Fibroblast of skin of back (primary cell): ENCODE data around the gene CAMK2G.
"Not testable (repeated sequence)": the region's sequence is repeated elsewhere in the genome, so short reads cannot be mapped to it uniquely, and the experiment has no call there.

Source experiments
- DNase-seq: peaks from one replicate; pipeline ENCODE4 v3.0.0-alpha.2; 2013

Gene CAMK2G

DNA sequence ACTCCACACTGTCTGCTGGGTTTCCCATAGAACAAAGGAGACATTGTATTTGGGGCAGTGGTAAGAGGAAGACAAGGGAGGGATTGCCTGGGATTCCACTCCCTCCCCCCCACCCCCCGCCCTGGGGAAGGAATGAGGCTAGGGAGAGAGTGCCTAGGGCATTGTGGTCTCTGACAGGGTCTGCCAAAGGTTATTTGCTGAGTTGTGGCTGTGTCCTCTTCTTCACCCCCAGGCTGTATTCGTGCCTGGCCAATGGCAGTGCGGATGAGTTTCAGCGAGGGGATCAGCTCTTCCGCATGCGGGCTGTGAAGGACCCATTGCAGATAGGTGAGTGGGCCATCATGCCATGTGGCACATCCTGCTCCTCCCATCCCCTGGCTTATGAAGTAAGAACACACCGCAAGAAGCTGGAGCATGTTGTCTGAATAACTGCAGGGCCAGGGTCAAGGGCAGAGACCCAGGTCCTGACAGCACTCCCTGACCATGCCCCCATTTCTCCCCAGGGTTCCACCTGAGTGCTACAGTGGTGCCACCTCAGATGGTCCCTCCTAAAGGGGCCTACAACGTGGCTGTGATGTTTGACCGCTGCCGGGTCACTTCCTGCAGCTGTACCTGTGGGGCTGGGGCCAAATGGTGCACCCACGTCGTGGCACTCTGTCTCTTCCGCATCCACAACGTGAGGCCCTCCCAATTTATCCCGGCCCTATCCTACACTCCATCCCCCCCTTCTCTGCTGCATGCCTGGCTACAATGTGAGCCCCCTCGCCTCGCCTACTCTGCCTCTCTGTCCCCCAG, 85.3 kb downstream of the CAMK2G start:
- no peak for DNase-seq

DNA sequence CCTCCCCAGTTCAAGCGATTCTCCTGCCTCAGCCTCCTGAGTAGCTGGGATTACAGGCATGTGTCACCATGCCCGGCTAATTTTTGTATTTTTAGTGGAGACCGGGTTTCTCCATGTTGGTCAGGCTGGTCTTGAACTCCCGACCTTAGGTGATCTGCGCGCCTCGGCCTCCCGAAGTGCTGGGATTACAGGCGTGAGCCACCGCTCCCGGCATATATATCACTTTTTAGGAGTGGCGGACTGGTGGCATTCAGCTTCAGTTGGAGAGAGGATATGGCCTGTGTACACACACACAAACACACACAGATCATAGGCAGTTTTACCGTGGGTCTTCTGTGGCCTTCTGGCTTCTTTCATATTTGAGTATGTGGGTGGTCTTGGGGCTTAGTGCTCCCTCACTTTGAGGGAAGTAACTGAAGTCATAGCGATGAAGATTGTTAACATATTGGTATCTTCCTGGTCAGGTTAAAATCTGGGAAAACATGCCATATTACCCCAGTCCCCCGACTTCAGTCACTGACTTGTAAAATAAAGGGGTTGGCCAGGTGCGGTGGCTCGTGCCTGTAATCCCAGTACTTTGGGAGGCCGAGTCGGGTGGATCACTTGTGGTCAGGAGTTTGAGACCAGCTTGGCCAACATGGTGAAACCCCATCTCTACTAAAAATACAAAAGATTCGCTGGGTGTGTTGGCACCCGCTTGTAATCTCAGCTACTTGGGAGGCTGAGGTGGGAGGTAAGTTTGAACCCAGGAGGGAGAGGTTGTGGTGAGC, 87.1 kb downstream of the CAMK2G start:
- DNase-seq, result not testable (repeated sequence)

DNA sequence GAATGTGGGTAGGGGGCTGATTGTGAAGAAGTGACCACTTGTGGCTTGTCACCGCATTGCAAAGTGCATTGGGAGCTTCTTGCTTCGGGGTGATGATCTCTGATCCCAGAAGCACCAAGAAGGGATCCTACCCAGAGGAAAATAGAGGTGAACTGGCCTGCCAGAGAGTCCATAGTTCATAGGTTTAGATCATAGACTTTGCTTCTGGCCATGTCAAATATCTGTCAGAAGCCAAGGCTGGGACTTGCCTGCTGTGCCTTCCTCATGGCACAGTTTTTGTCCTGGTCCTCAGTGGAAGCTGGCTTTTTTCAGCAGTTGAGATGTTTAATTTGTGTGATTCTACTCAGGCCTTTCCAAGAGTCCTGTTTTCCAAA, 87.9 kb downstream of the CAMK2G start:
- no peak for DNase-seq

DNA sequence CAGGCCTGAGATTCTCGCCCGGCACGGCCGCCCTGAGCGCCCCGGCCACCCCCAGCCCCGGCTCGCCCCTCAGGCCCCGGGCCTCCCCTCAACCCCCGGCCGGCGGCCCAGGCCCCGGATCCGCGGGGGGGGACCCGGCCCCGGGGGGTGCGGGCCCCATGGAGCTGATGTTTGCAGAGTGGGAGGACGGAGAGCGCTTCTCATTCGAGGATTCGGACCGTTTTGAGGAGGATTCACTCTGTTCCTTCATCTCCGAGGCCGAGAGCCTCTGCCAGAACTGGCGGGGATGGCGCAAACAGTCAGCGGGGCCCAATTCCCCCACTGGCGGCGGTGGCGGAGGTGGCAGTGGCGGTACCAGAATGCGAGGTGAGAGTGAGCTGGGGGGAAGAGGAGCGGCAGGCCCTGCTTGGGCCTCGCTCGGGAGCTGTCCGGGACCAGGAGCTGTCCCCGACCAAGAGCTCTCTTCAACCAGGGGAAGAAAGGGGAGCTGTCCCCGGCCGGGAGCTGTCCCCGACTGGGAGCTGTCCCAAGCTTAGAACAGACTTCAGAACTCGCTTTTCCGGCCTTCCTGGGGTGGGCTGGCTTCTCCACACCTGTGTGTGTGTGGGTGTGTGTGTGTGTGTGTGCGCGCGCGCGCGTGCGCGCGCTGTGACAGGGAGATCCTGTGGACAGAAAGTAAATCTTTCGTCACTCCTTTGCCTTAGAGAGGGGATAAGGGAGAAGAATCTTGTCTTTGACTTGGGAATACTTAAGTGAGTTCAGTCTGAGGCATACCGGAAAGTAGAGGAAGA, 88.4 kb downstream of the CAMK2G start:
- DNase-seq, result peak; percentile 48

DNA sequence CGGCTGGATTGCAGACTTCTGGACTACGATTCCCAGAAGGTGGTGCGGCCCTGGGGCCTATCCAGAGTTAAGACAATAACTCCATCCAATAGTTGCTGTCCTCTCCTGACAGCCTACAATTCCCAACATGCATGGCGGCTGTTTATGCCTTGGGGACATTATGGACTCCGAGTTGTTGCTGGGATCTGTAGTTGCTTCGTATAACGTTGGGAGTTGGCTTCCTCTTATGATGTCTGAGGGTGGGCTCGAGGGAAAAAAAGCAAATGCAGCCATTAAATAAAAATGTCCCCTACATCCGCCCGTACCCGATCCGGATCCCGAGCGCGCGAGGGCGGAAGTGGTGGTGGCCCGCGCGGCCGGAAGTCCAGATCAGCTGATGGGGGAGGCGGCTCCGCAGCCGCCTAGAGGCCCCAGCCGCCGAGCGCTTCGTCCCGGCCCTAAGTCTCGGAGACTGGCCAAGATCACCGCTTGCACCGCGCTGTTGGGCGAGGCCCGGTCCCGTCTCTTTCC, 89.1 kb downstream of the CAMK2G start, which contains the start of gene ZSWIM8:
Gene ZSWIM8, plus strand, starts transcription at position 396 of the 510 bp plus-strand sequence. CDS start 273 bp downstream, outside the sequence.
- DNase-seq, result peak; percentile 97

DNA sequence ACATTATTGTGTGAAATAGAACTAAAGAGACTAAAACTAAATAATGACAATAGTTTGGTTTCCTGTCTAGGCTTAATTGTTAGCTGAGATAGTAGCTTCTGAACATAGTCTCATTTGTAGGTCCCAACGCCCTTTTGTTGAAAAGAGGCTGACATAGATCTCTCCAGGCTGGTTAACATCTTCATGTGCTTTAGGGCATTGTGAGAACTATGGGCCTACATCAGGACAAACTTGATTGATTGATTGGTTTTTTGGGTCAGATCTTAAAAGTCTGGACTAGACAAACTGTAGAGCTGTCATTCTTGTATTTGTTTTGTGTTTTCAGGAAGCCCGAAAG, 91.6 kb downstream of the CAMK2G start:
- no peak for DNase-seq

DNA sequence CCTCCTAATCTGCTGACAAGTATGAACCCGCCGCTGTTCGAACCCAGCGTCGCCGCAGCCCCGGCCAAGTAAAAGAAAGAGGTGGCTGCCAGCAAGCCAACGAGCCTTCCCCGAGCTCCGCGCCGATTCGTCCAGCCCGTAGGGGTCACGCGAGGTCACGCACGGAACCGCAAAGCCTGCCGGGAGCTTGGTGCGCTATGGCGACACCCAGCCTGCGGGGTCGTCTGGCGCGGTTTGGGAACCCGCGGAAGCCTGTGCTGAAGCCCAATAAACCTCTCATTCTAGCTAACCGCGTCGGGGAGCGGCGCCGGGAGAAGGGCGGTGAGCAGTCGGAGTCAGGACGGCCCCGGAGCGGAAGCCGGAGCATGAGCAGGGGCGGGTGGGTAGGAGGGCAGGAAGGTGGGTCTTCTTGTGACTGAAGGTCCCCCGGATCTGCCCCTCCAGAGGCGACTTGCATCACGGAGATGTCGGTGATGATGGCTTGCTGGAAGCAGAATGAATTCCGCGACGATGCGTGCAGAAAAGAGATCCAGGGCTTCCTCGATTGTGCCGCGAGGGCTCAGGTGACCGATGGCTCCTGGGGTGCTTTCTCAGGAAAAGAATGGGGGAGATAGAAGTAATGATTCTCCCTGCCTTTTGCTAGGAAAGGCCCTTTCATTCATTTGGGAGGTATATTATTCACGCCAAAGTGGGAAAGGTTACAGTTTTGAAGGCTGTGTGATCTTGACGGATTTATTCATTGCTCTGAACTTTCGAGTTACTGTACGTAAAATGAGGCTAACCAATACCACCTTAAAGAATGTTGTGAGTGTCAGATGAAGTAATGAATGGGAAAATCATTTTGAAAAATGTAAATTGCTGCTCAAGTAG, 92.2 kb downstream of the CAMK2G start, which contains the start of gene CHCHD1:
Gene CHCHD1, plus strand, starts transcription at position 170 of the 870 bp plus-strand sequence. Its CDS starts 28 bp downstream, at position 198.
- DNase-seq, result peak; percentile 85

DNA sequence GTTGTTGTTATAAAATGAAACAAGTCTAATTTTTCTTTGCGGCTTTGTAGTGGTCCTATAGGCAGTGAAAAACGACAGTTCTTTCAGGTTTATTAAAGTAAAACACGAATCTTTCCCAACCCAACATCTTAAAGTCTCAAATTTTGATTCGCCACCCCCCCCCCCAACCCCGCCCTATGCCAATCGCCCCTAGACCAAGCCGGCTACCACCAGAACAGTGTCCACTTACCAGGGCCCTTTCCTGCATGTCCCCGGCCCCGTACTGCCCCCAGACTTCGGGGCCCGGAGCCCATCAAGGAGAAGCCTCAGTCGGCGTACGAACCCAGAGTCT, 92.8 kb downstream of the CAMK2G start:
- no peak for DNase-seq

DNA sequence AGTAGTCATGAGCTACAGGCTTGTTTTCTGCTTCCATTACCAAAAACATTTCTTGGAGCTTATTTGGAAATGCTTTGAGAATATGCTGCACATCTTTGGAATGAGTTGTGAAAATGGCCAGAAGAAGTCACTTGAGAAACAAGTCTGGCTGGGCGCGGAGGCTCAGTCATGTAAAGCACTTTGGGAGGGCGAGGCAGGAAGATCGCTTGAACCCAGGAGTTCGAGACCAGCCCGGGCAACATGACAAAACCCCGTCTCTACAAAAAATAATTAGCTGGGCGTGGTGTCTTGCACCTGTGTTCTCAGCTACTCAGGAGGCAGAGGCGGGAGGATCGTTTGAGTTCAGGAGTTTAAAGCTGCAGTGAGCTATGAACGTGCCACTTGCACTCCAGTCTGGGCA, 93.4 kb downstream of the CAMK2G start:
- DNase-seq, result no peak

DNA sequence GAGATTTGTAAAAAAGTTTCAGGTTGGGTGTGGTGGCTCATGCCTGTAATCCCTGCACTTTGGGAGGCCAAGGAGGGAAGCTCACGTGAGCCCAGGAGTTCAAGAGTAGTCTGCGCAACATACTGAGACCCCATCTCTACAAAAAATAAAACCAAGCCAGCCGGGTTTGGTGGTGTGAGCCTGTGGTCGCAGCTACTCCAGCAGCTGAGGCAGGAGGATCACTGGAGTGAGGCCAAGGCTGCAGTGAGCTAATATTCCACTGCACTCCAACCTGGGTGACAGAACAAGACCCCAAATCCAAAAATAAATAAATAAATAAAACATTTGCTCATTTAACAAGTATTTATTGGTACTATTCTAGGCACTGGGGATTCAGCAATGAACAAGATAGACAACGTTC, 94.1 kb downstream of the CAMK2G start:
- DNase-seq, result no peak

DNA sequence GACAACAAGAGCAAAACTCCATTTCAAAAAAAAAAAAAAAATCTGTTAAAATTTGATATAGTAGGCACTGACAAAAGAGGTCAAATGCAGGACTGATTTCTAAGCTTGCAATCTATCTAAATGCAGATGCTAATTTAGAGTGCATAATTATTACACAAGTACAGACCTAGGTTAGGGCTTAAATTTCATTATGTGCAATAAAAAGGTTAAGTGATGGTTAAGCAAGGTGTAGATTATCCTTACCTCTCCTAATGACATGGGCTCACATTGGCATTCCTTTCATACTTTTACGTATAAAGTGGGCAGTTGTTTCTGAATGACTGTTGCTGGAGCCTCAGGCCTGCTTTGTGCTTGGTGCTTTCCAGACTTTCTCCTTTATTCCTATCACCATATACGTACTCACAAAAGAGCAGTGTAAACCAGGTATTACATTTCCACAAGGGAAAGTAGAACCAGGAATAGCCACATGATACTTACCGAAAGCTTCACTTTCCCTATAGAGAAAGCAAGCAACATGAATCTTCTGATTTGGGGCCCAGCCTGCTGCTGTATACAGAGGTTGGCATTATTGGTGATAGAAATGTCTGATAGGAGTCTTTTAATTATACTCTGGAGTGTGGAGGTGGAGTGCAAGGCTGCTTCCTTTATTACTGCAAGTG, 94.7 kb downstream of the CAMK2G start:
- DNase-seq, result no peak

DNA sequence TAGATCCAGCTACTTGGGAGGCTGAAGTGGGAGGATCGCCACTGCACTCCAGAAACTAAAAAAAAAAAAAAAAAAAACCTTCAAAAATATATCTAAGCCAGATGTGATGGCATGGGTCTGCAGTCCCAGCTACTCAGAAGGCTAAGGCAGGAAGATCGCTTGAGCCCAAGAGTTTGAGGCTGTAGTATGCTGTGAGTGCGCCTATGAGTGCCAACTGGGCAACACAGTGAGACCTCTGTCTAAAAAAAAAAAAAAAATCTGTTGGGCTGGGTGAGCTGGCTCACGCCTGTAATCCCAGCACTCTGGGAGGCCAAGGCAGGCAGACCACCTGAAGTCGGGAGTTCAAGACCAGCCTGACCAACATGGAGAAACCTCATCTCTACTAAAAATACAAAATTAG, 95.3 kb downstream of the CAMK2G start:
- DNase-seq, result no peak

DNA sequence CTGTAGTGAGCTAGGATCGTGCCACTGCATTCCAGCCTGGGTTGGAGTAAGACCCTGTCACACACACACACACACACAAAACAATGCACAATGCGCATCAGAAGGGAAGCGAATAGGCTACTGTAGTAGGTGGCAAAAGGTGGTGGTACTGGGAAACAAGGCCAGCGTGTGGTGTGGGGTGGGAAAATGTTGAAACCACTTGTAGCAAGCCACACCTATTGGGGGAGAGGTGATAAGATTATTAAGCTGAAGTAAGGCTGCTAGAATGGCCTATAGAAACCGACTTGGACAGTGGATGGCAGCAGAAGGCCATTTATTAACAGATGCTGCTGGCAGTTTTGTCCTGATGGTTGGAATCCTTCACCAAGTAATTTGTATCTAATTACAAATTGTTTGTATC, 99.7 kb downstream of the CAMK2G start:
- peak; percentile 27 for DNase-seq

DNA sequence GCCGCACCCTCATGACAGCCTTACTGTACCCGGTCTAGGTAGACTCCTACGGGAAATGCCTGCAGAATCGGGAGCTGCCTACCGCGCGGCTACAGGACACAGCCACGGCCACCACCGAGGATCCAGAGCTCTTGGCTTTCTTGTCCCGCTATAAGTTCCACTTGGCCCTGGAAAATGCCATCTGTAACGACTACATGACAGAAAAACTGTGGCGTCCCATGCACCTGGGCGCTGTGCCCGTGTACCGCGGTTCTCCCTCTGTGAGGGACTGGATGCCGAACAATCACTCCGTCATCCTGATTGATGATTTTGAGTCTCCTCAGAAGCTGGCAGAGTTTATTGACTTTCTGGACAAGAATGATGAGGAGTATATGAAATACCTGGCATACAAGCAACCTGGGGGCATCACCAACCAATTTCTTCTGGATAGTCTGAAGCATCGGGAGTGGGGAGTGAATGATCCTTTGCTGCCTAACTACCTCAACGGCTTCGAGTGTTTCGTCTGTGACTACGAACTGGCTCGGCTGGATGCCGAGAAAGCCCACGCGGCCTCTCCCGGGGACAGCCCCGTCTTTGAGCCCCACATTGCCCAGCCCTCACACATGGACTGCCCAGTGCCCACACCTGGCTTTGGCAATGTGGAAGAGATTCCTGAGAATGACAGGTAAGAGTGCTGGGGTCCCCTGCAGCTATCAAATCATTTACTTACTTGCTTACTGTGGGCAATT, 101.0 kb downstream of the CAMK2G start:
- DNase-seq, result peak; percentile 12

DNA sequence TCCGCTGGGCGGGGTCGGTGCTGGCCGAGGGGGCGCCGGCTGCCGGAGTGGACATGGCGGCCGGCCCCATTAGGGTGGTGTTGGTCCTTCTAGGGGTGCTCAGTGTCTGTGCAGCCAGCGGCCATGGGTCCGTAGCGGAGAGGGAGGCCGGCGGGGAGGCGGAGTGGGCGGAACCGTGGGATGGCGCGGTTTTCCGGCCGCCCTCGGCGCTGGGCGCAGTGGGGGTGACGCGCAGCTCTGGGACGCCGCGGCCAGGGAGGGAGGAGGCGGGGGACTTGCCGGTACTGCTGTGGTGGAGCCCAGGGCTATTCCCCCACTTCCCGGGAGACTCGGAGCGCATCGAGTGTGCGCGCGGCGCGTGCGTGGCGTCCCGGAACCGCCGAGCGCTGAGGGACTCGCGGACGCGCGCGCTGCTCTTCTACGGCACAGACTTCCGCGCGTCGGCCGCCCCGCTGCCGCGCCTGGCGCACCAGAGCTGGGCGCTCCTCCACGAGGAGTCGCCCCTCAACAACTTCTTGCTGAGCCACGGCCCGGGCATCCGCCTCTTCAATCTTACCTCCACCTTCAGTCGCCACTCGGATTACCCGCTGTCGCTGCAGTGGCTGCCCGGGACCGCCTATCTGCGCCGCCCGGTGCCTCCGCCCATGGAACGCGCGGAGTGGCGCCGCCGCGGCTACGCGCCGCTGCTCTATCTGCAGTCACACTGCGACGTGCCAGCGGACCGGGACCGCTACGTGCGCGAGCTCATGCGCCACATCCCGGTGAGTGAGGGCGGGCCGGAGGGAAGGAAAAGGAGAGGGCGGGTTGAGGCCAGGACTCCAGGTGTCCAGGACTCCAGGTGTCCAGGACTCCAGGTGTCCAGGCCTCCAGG, 101.8 kb downstream of the CAMK2G start:
- peak; percentile 85 for DNase-seq

DNA sequence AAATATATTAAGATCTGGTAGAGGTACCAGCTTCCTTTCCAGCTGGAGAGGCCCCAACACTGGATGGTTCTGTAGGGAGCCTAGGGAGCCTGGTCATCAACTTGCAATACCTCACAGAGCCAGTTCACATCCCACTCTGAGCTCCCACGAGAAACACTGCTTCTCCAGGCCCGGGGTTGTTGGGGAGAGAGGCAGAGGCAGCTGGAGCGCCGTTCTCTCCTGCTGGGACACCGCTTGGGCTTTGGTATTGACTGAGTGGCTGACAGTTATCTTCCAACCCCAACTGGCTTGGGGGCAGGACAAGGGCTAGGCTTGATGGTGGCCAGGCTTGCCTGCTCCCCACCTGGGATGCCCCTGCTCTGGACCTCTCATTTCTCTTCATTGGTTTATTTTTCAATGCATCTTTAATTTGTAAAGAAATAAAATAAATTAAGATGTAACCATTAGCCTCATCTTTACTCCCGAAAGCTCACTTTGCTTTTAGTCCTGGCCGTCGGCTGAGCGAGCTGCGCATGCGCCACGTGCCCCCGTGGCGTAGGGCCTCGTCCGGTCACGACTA, 102.6 kb downstream of the CAMK2G start:
- peak; percentile 15 for DNase-seq

DNA sequence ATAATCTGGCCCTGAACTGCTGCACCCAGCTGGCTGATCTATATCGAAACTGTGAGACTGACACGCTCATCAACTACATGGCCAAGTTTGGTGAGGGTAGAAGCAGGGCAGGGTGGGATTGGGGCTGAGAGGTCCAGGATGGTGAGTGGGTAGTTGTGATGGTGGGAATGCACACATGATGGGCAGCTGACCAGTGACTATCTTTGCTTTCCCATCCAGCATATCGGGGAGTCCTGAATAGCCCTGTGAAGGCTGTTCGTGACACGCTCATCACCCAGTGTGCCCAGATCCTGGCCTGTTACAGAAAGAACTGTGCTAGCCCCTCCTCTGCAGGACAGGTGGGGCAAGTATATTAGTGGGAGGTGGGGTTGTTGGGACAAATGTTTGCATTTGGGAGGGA, 105.0 kb downstream of the CAMK2G start:
- no peak for DNase-seq

DNA sequence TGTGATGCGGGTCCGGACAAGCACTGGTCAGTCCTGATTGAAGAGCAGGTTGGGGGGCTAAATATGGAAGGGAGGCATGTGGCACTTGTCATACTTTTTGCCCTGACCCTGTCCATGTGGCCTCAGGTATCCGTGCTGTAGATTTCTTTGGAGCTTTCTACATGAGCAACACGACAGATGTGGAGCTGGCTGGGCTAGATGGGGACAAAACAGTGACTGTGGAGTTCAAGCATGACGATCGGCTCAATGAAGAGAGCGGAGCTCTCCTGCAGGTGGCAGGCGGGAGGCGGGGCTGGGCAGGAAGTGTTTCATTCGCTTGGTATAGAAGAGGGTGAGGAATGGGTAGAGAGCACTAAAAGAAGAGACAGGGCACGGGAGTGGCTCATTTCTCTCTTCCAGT, 105.5 kb downstream of the CAMK2G start:
- DNase-seq, result no peak

DNA sequence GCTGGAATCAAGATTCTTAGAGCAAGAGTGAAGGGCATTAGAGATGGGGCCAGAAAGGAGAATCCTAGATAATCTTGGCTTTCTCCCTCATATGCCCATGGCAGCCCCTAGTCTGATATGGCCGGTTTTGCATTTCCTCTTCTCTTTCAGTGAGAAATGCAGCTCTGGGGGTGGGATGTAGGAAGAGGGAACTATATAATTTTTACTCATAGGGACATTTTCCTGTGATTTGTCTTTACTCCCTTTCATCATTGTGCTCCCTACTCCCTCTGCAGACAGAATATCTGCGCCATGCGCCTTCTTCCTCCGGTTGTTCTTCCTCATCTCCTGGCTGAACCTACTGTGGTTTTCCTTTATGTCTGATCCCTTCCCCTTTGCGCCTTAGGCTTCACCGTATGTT, 109.3 kb downstream of the CAMK2G start:
- no peak for DNase-seq
